ENCODE data around the gene ST3GAL2.
"Not testable (repeated sequence)": the region's sequence is repeated elsewhere in the genome, so short reads cannot be mapped to it uniquely, and the experiment has no call there.

The ST3GAL2 gene

DNA sequence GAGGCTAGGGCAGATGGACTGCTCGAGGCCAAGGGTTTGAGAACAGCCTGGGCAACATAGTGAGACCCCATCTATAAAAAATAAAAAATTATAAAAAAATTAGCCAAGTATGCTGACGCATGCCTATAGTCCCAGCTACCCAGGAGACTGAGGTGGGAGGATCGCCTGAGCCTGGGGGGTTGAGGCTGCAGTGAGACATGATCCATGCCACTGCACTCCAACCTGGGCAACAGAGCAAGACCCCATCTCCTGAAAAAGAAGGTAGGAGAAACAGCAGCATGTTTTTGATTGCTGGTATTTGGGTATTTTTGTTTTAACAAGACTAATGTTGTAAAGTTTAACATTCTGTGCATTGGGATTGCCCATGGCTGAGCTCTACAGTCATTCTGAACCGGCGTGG lies 101.1 kb downstream of the ST3GAL2 start:
- DNase-seq (ENCODE audit: low read depth, low spot score) = no peak

DNA sequence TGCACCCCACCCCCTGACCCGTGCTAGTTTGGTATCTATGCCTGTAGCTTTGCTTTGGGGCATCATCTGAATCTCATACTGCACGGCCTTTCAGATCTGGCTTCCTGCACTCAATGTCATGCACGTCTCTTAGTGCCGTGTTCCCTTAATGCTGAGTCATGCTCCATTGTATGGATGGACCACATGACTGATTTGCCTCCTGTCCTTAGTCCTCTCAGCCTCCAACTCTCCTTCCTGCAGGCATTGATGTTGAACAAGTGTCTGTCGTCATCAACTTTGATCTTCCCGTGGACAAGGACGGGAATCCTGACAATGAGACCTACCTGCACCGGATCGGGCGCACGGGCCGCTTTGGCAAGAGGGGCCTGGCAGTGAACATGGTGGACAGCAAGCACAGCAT lies 106.2 kb downstream of the ST3GAL2 start:
- DNase-seq (ENCODE audit: low read depth, low spot score) = not testable (repeated sequence)

DNA sequence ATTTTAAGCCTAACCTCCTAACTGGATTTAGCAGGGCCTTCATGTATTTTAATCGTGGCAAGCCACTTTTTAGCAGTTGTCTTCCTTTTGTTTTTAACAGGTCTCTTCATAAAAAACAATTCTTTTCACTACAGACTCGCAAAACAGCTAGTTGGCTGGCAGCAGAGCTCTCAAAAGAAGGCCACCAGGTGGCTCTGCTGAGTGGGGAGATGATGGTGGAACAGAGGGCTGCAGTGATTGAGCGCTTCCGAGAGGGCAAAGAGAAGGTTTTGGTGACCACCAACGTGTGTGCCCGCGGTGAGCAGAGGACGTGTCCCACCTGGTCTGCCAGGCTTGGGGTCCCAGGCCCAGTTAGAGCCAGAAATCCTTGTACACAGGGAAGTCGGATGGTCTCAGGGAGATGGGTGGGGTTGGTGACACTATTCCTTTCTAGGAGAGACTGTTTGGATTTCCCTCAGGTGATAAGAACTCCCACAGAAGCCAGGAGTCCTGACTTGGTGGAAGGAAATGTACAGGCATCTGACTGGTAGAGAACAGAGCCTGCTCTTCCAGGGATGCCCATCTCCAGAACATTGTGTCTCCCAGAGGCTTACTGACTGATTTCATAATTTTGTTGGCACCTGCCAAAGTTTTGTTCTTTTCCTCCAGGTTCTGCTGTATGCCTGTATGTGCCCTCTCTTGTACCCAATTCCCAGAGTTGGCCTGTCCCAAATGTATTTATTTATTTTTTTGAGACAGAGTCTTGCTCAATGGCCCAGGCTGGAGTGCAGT lies 107.1 kb downstream of the ST3GAL2 start:
- no peak for DNase-seq (ENCODE audit: low read depth, low spot score)

DNA sequence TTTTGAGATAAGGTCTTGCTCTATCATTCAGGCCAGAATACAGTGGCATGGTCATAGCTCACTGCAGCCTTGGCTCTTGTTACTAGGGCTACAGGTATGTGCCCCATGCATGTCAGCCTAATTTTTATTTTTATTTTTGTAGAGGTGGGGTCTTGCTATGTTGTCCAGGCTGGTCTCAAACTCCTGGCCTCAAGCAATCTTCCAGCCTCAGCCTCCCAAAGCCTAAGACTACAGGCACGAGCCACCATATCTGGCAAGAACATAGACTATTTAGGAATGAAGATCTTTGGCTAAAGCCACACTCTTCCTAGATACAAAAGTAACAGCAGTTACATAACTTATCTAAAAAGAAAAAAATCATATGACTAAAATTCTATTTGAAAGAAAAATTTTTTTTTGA lies 107.8 kb downstream of the ST3GAL2 start:
- DNase-seq (ENCODE audit: low read depth, low spot score) = no peak

All from activated naive CD8-positive, alpha-beta T cell treated with anti-CD3 and anti-CD28 coated beads, Interleukin-2, amount 50 U/mL, for 16 hours (primary cell).